ENCODE results near the gene TSKU. TPM values are rescaled to one million over a fixed set of nuclear protein-coding genes. Genes with fewer than 3 reads are reported as not detected.

The TSKU gene
- total RNA-seq, 8 experiments from 2014 or later, result 12.1 to 95.3 (median 23.0) TPM

GRCh38 chr11:76795936-76796441, 12.8 kb downstream of the TSKU start:
- in situ Hi-C loops (cut with MboI; ENCODE audit: low pct_unique_long_range_greater_than_20kb in 2 of 9, low sequenced_read_pairs in 9 of 9, unreplicated experiment in 9 of 9), result no loop called here
- H3K4me1 ChIP-seq (replicated peaks in 1 of 2), result peaks cover 17% of the 10 kb centered on the region in 2 donors
- no peak for ATAC-seq (replicated peaks in 6 of 8)
- no peak overlapping the region for H3K27ac ChIP-seq
- no peak overlapping the region for H3K4me3 ChIP-seq
- 85 to 100% (median 90%) methylated on average over 2 to 4 of the region's 26 CpGs; no CpG with 5 or more reads in 7 of the 10 experiments for WGBS, 10 experiments

- peaks cover 17% of the 10 kb centered on the region in 2 donors for H3K4me1 ChIP-seq (replicated peaks in 1 of 2)
- 80 to 100% (median 100%) methylated on average over 1 to 2 of the region's 20 CpGs; no CpG with 5 or more reads in 4 of the 10 experiments for WGBS, 10 experiments
- no peak overlapping the region for H3K27ac ChIP-seq
- H3K4me3 ChIP-seq, result no peak overlapping the region
- ATAC-seq (replicated peaks in 6 of 8), result no peak
- in situ Hi-C loops (cut with MboI; ENCODE audit: low pct_unique_long_range_greater_than_20kb in 2 of 9, low sequenced_read_pairs in 9 of 9, unreplicated experiment in 9 of 9), result no loop called here
Measured at GRCh38 chr11:76796511-76797198, 13.5 kb downstream of the TSKU start.

- Histone ChIP-seq H3K27ac (no peak overlapping the region), H3K4me3 (no peak overlapping the region), H3K4me1 (replicated peaks in 1 of 2) (peaks cover 17% of the 10 kb centered on the region in 2 donors)
- ATAC-seq (replicated peaks in 6 of 8), result no peak
- 33 to 100% (median 93%) methylated on average over 1 to 6 of the region's 11 CpGs; no CpG with 5 or more reads in 2 of the 10 experiments for WGBS, 10 experiments
- in situ Hi-C loops (cut with MboI; ENCODE audit: low pct_unique_long_range_greater_than_20kb in 2 of 9, low sequenced_read_pairs in 9 of 9, unreplicated experiment in 9 of 9), result no loop called here
Measured at GRCh38 chr11:76797341-76798201, 14.4 kb downstream of the TSKU start.

GRCh38 chr11:76798202-76798581, 15.0 kb downstream of the TSKU start:
- no peak for ATAC-seq (replicated peaks in 6 of 8)
- Histone ChIP-seq H3K4me1 (replicated peaks in 1 of 2) (peaks cover 13 to 14% of the 10 kb centered on the region in 2 donors), H3K4me3 (no peak overlapping the region), H3K27ac (no peak overlapping the region)
- in situ Hi-C loops (cut with MboI; ENCODE audit: low pct_unique_long_range_greater_than_20kb in 2 of 9, low sequenced_read_pairs in 9 of 9, unreplicated experiment in 9 of 9), result no loop called here
- 67 to 100% (median 100%) methylated on average over 1 to 5 of the region's 5 CpGs; no CpG with 5 or more reads in 3 of the 10 experiments for WGBS, 10 experiments

- ATAC-seq (replicated peaks in 6 of 8), result no peak
- peaks cover 8 to 9% of the 10 kb centered on the region in 2 donors for H3K4me1 ChIP-seq (replicated peaks in 1 of 2)
- in situ Hi-C loops (cut with MboI; ENCODE audit: low pct_unique_long_range_greater_than_20kb in 2 of 9, low sequenced_read_pairs in 9 of 9, unreplicated experiment in 9 of 9), result no loop called here
- H3K27ac ChIP-seq, result no peak overlapping the region
- 37 to 88% (median 78%) methylated on average over 2 to 6 of the region's 9 CpGs; no CpG with 5 or more reads in 5 of the 10 experiments for WGBS, 10 experiments
- no peak overlapping the region for H3K4me3 ChIP-seq
Measured at GRCh38 chr11:76798671-76799065, 15.5 kb downstream of the TSKU start.

- in situ Hi-C loops (cut with MboI; ENCODE audit: low pct_unique_long_range_greater_than_20kb in 2 of 9, low sequenced_read_pairs in 9 of 9, unreplicated experiment in 9 of 9), result no loop called here
- H3K4me1 ChIP-seq (replicated peaks in 1 of 2), result peaks cover 3 to 4% of the 10 kb centered on the region in 2 donors
- no peak overlapping the region for H3K27ac ChIP-seq
- H3K4me3 ChIP-seq, result peak overlapping the region in 1 of 5 donors; percentile 9
- 3 to 67% (median 31%) methylated on average over 2 to 8 of the region's 47 CpGs; no CpG with 5 or more reads in 3 of the 10 experiments for WGBS, 10 experiments
- ATAC-seq (replicated peaks in 6 of 8), result peak; percentile 73 to 95 (median 92)
Measured at GRCh38 chr11:76799066-76799804, 16.1 kb downstream of the TSKU start.

- in situ Hi-C loops (cut with MboI; ENCODE audit: low pct_unique_long_range_greater_than_20kb in 2 of 9, low sequenced_read_pairs in 9 of 9, unreplicated experiment in 9 of 9), result loop anchor here in 2 of 9 experiments (25.0 kb wide), 2 partner anchors 112 to 237 kb away; partner anchors contain the start of gene B3GNT6 (in 1 of the 2)
- H3K4me3 ChIP-seq, result no peak overlapping the region
- no peak for ATAC-seq (replicated peaks in 6 of 8)
- peaks cover 0 to 4% of the 10 kb centered on the region in 2 donors for H3K4me1 ChIP-seq (replicated peaks in 1 of 2)
- 87 to 100% (median 92%) methylated on average over 1 to 6 of the region's 9 CpGs; no CpG with 5 or more reads in 2 of the 10 experiments for WGBS, 10 experiments
- H3K27ac ChIP-seq, result no peak overlapping the region
Measured at GRCh38 chr11:76800466-76801200, 17.5 kb downstream of the TSKU start.

- Histone ChIP-seq H3K4me3 (no peak overlapping the region), H3K27ac (no peak overlapping the region), H3K4me1 (replicated peaks in 1 of 2) (peaks cover 0 to 4% of the 10 kb centered on the region in 2 donors)
- in situ Hi-C loops (cut with MboI; ENCODE audit: low pct_unique_long_range_greater_than_20kb in 2 of 9, low sequenced_read_pairs in 9 of 9, unreplicated experiment in 9 of 9), result loop anchor here in 2 of 9 experiments (25.0 kb wide), 2 partner anchors 111 to 236 kb away; partner anchors contain the start of gene B3GNT6 (in 1 of the 2)
- ATAC-seq (replicated peaks in 6 of 8), result no peak
- WGBS, 10 experiments, result 0 to 86% (median 20%) methylated on average over 1 of the region's 2 CpGs; no CpG with 5 or more reads in 5 of the 10 experiments
Measured at GRCh38 chr11:76801225-76801624, 18.1 kb downstream of the TSKU start.

GRCh38 chr11:76801736-76802135, 18.6 kb downstream of the TSKU start:
- no peak overlapping the region for H3K4me3 ChIP-seq
- peak in 1 of 8 experiments; percentile 14 for ATAC-seq (replicated peaks in 6 of 8)
- H3K27ac ChIP-seq, result no peak overlapping the region
- 60 to 100% (median 78%) methylated on average over 1 to 2 of the region's 2 CpGs; no CpG with 5 or more reads in 2 of the 10 experiments for WGBS, 10 experiments
- in situ Hi-C loops (cut with MboI; ENCODE audit: low pct_unique_long_range_greater_than_20kb in 2 of 9, low sequenced_read_pairs in 9 of 9, unreplicated experiment in 9 of 9), result loop anchor here in 2 of 9 experiments (25.0 kb wide), 2 partner anchors 111 to 236 kb away; partner anchors contain the start of gene B3GNT6 (in 1 of the 2)
- H3K4me1 ChIP-seq (replicated peaks in 1 of 2), result peaks cover 0 to 4% of the 10 kb centered on the region in 2 donors

- 10 to 100% (median 79%) methylated on average over 1 to 2 of the region's 3 CpGs; no CpG with 5 or more reads in 1 of the 10 experiments for WGBS, 10 experiments
- no peak overlapping the region for H3K4me3 ChIP-seq
- H3K4me1 ChIP-seq (replicated peaks in 1 of 2), result peaks cover 0 to 4% of the 10 kb centered on the region in 2 donors
- in situ Hi-C loops (cut with MboI; ENCODE audit: low pct_unique_long_range_greater_than_20kb in 2 of 9, low sequenced_read_pairs in 9 of 9, unreplicated experiment in 9 of 9), result loop anchor here in 2 of 9 experiments (25.0 kb wide), 2 partner anchors 110 to 235 kb away; partner anchors contain the start of gene B3GNT6 (in 1 of the 2)
- H3K27ac ChIP-seq, result no peak overlapping the region
- peak in 1 of 8 experiments; percentile 1 for ATAC-seq (replicated peaks in 6 of 8)
Measured at GRCh38 chr11:76802151-76802550, 19.0 kb downstream of the TSKU start.

GRCh38 chr11:76802621-76803020, 19.5 kb downstream of the TSKU start:
- WGBS, 10 experiments, result 33 to 86% (median 62%) methylated on average over 1 to 4 of the region's 4 CpGs; no CpG with 5 or more reads in 4 of the 10 experiments
- no peak for ATAC-seq (replicated peaks in 6 of 8)
- in situ Hi-C loops (cut with MboI; ENCODE audit: low pct_unique_long_range_greater_than_20kb in 2 of 9, low sequenced_read_pairs in 9 of 9, unreplicated experiment in 9 of 9), result loop anchor here in 2 of 9 experiments (25.0 kb wide), 2 partner anchors 110 to 235 kb away; partner anchors contain the start of gene B3GNT6 (in 1 of the 2)
- no peak overlapping the region for H3K4me3 ChIP-seq
- no peak overlapping the region for H3K27ac ChIP-seq
- H3K4me1 ChIP-seq (replicated peaks in 1 of 2), result peaks cover 0 to 4% of the 10 kb centered on the region in 2 donors
